ENCODE data around the gene TMTC2. TPM values are rescaled to one million over a fixed set of nuclear protein-coding genes. Genes with fewer than 3 reads are reported as not detected.

Gene TMTC2
- total RNA-seq, 2 donors from 2014 or later: 2.9 to 3.2 TPM

DNA sequence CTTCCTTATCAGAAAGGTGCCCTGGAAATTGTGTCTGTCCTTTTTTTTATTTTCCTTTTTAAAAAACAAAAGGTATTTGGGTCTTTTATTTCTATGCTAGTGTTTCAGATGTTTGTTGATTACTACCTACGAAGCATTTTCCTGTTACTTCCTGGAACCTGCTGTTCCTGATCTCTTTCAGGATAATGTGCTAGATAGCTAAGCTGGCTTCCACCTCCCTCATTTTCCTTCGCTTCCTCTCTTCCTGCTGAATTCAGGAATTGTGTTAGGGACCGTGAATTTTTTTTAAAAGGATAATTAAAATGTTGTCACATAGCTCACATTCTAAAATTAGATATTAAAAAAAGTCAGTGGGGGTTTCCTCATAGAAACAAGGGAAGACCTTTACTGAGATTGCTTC is 27.7 kb downstream of the TMTC2 start:
- Histone ChIP-seq H3K27ac (no peak overlapping the region), H3K4me1 (no peaks in the 10 kb centered on the region), H3K36me3 (no peaks in the 10 kb centered on the region), H3K4me3 (no peak overlapping the region), H3K27me3 (no peaks in the 10 kb centered on the region), H3K9me3 (no peaks in the 10 kb centered on the region)
- TF ChIP-seq, protein P1, sequence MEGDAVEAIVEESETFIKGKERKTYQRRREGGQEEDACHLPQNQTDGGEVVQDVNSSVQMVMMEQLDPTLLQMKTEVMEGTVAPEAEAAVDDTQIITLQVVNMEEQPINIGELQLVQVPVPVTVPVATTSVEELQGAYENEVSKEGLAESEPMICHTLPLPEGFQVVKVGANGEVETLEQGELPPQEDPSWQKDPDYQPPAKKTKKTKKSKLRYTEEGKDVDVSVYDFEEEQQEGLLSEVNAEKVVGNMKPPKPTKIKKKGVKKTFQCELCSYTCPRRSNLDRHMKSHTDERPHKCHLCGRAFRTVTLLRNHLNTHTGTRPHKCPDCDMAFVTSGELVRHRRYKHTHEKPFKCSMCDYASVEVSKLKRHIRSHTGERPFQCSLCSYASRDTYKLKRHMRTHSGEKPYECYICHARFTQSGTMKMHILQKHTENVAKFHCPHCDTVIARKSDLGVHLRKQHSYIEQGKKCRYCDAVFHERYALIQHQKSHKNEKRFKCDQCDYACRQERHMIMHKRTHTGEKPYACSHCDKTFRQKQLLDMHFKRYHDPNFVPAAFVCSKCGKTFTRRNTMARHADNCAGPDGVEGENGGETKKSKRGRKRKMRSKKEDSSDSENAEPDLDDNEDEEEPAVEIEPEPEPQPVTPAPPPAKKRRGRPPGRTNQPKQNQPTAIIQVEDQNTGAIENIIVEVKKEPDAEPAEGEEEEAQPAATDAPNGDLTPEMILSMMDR (IDR thresholded peaks at IDR 0.05): no peak
- no peak for DNase-seq (ENCODE audit: low spot score)

GRCh38 chr12:82721726-82722125 is 35.0 kb downstream of the TMTC2 start:
- no peak overlapping the region for H3K4me3 ChIP-seq
- H3K27me3 ChIP-seq: no peaks in the 10 kb centered on the region
- no peaks in the 10 kb centered on the region for H3K9me3 ChIP-seq
- DNase-seq (ENCODE audit: low spot score): no peak
- no peaks in the 10 kb centered on the region for H3K4me1 ChIP-seq
- H3K27ac ChIP-seq: no peak overlapping the region
- TF ChIP-seq, protein P1 (IDR thresholded peaks at IDR 0.05): no peak
- H3K36me3 ChIP-seq: no peaks in the 10 kb centered on the region

- no peak for DNase-seq (ENCODE audit: low spot score)
- H3K36me3 ChIP-seq: no peaks in the 10 kb centered on the region
- H3K4me1 ChIP-seq: no peaks in the 10 kb centered on the region
- TF ChIP-seq, protein P1 (IDR thresholded peaks at IDR 0.05): no peak
- H3K9me3 ChIP-seq: no peaks in the 10 kb centered on the region
- H3K4me3 ChIP-seq: no peak overlapping the region
- no peaks in the 10 kb centered on the region for H3K27me3 ChIP-seq
- H3K27ac ChIP-seq: no peak overlapping the region
These were observed 36.4 kb downstream of the TMTC2 start for GRCh38 chr12:82723093-82723492.

GRCh38 chr12:82723891-82724290 is 37.2 kb downstream of the TMTC2 start:
- Histone ChIP-seq H3K4me3 (no peak overlapping the region), H3K27me3 (no peaks in the 10 kb centered on the region), H3K9me3 (no peaks in the 10 kb centered on the region), H3K36me3 (no peaks in the 10 kb centered on the region), H3K27ac (no peak overlapping the region), H3K4me1 (no peaks in the 10 kb centered on the region)
- no peak for DNase-seq (ENCODE audit: low spot score)
- TF ChIP-seq, protein P1 (IDR thresholded peaks at IDR 0.05): no peak

DNA sequence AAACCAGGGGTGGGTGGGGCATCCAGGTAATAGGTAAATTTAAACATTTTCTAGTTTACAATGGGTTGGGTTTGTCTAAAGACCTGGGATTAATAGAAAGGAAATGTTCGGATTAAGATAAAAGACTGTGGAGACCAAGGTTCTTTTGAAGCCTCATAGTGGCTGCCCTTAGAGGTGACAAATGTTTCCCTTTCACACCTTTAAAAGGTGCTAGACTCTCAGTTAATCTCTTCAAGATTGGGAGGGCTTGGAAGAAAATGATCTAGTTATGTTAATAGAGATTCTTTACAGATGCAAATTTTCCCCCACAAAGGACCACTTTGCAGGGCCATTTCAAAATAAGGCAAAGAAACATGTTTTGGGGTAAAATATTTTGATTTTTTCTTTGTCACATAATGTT is 39.0 kb downstream of the TMTC2 start:
- Histone ChIP-seq H3K9me3 (no peaks in the 10 kb centered on the region), H3K27ac (no peak overlapping the region), H3K4me1 (no peaks in the 10 kb centered on the region), H3K27me3 (no peaks in the 10 kb centered on the region), H3K4me3 (no peak overlapping the region), H3K36me3 (no peaks in the 10 kb centered on the region)
- TF ChIP-seq, protein P1 (IDR thresholded peaks at IDR 0.05): no peak
- DNase-seq (ENCODE audit: low spot score): no peak

GRCh38 chr12:82727886-82728285 is 41.2 kb downstream of the TMTC2 start:
- no peak for DNase-seq (ENCODE audit: low spot score)
- H3K4me3 ChIP-seq: no peak overlapping the region
- no peaks in the 10 kb centered on the region for H3K4me1 ChIP-seq
- H3K27me3 ChIP-seq: no peaks in the 10 kb centered on the region
- H3K9me3 ChIP-seq: no peaks in the 10 kb centered on the region
- no peak overlapping the region for H3K27ac ChIP-seq
- no peaks in the 10 kb centered on the region for H3K36me3 ChIP-seq
- TF ChIP-seq, protein P1 (IDR thresholded peaks at IDR 0.05): no peak
